ENCODE measurements around the gene ARL2BP. TPM values are rescaled to one million over a fixed set of nuclear protein-coding genes. Genes with fewer than 3 reads are reported as not detected.
A peak's percentile ranks its signal among the peaks of the same experiment; 100 is the strongest.

The ARL2BP gene
- total RNA-seq, 1 donor from 2014 or later: 49.3 TPM

- DNase-seq: no peak
Observed at GRCh38 chr16:57283214-57283958, 38.3 kb downstream of the ARL2BP start.

GRCh38 chr16:57283959-57284208 is 38.8 kb downstream of the ARL2BP start:
- no peak for DNase-seq

- DNase-seq: peak; percentile 50
Observed at GRCh38 chr16:57284209-57284951, 39.3 kb downstream of the ARL2BP start, which contains the start of gene PLLP. Gene PLLP (minus strand): TSS chr16:57284672. CDS start chr16:57284540, 132 bp downstream.

- no peak for DNase-seq
Observed at GRCh38 chr16:57284952-57285363, 39.9 kb downstream of the ARL2BP start.

GRCh38 chr16:57285379-57285778 is 40.3 kb downstream of the ARL2BP start:
- DNase-seq: no peak

GRCh38 chr16:57289391-57290257 is 44.6 kb downstream of the ARL2BP start:
- DNase-seq: no peak

- DNase-seq: no peak
Observed at GRCh38 chr16:57297856-57298255, 52.8 kb downstream of the ARL2BP start.

- peak; percentile 81 for DNase-seq
Observed at GRCh38 chr16:57299009-57299718, 54.1 kb downstream of the ARL2BP start.

GRCh38 chr16:57299719-57300386 is 54.8 kb downstream of the ARL2BP start:
- peak; percentile 97 for DNase-seq

GRCh38 chr16:57300387-57301125 is 55.5 kb downstream of the ARL2BP start:
- DNase-seq: peak; percentile 100

GRCh38 chr16:57301126-57301817 is 56.2 kb downstream of the ARL2BP start:
- DNase-seq: peak; percentile 33

Other genes starting within 250 kb of the ARL2BP start
- gene CPNE2, start 152.7 kb upstream of the ARL2BP start, total RNA-seq: 23.3 TPM
- 55.0 TPM for gene PSME3IP1, start 59.2 kb upstream of the ARL2BP start, total RNA-seq
- 49.9 TPM for gene RSPRY1, start 58.9 kb upstream of the ARL2BP start, total RNA-seq
- 1.9 TPM for gene PLLP, start 39.4 kb downstream of the ARL2BP start, total RNA-seq
- not detected for gene CCL22, start 113.5 kb downstream of the ARL2BP start, total RNA-seq
- gene CX3CL1, start 127.2 kb downstream of the ARL2BP start, total RNA-seq: 4.2 TPM
- not detected for gene CCL17, start 159.5 kb downstream of the ARL2BP start, total RNA-seq
- 50.5 TPM for gene CIAPIN1, start 202.1 kb downstream of the ARL2BP start, total RNA-seq
- gene COQ9, start 202.2 kb downstream of the ARL2BP start, total RNA-seq: 81.8 TPM
- 58.2 TPM for gene POLR2C, start 217.4 kb downstream of the ARL2BP start, total RNA-seq
- 17.6 TPM for gene DOK4, start 241.2 kb downstream of the ARL2BP start, total RNA-seq

All from tongue (tissue), 2 donors.